Liver (tissue), 9 donors: Measurements from ENCODE around the gene HLA-F. TPM values are rescaled to one million over a fixed set of nuclear protein-coding genes. Genes with fewer than 3 reads are reported as not detected.

Source experiments
- DNase-seq: peaks from one replicate; pipeline ENCODE4 v3.0.0-alpha.2; 2017; ENCODE audit warnings: low spot score
- H3K27ac ChIP-seq, 2 donors: one replicate each; pipeline ENCODE4 v1.7.0; 2013; ENCODE audit warnings: inconsistent platforms in 2 of 2, low read length in 2 of 2, control low read depth in 1 of 2, low read depth in 1 of 2, mild to moderate bottlenecking in 1 of 2
- H3K27me3 ChIP-seq, 4 donors: one replicate each; pipeline versions ENCODE4 v1.6.1 to v1.7.0; 2013; ENCODE audit warnings: low read length in 3 of 4, inconsistent platforms in 1 of 4, mild to moderate bottlenecking in 1 of 4, moderate library complexity in 1 of 4; ENCODE audit not compliant: control insufficient read depth in 4 of 4, insufficient read depth in 4 of 4
- H3K36me3 ChIP-seq, 4 donors: one replicate each; pipeline versions ENCODE4 v1.6.1 to v1.7.0; 2013; ENCODE audit warnings: low read length in 3 of 4, mild to moderate bottlenecking in 3 of 4, low read depth in 1 of 4, moderate library complexity in 1 of 4; ENCODE audit not compliant: control insufficient read depth in 4 of 4, insufficient read depth in 3 of 4
- H3K4me1 ChIP-seq, 4 donors: one replicate each; pipeline versions ENCODE4 v1.6.1 to v1.7.0; 2013; ENCODE audit warnings: low read length in 3 of 4, mild to moderate bottlenecking in 3 of 4, moderate library complexity in 1 of 4; ENCODE audit not compliant: control insufficient read depth in 4 of 4, insufficient read depth in 4 of 4
- H3K4me3 ChIP-seq, 3 donors: one replicate each; pipeline versions ENCODE4 v1.6.1 to v1.7.0; 2013; ENCODE audit warnings: low read length in 3 of 3, control low read depth in 1 of 3, low read depth in 1 of 3, mild to moderate bottlenecking in 1 of 3
- H3K9ac ChIP-seq, 2 donors: one replicate each; pipeline ENCODE4 v1.7.0; 2013; ENCODE audit warnings: low read length in 2 of 2, mild to moderate bottlenecking in 2 of 2, moderate library complexity in 2 of 2, control low read depth in 1 of 2, low read depth in 1 of 2
- H3K9me3 ChIP-seq, 4 donors: one replicate each; pipeline versions ENCODE4 v1.6.1 to v1.7.0; 2013; ENCODE audit warnings: low read length in 3 of 4; ENCODE audit not compliant: control insufficient read depth in 4 of 4
- ATF3 ChIP-seq: IDR thresholded peaks from 2 replicates; pipeline ENCODE4 v1.6.1; 2016; ENCODE audit warnings: antibody characterized with exemption
- CTCF ChIP-seq: fragments of 150-350 bp; IDR thresholded peaks from 2 replicates; pipeline ENCODE4 v1.5.1; 2017; ENCODE audit warnings: improper control_type of control experiment, low read depth, low read length; ENCODE audit not compliant: missing input control
- EGR1 ChIP-seq, 2 donors: IDR thresholded peaks; 2 replicates each; pipeline ENCODE4 v1.6.1; 2016 to 2018; ENCODE audit warnings: antibody characterized with exemption in 2 of 2, low read depth in 2 of 2
- FOXA1 ChIP-seq: IDR thresholded peaks from 2 replicates; pipeline ENCODE4 v1.6.1; 2016; ENCODE audit warnings: antibody characterized with exemption
- FOXA2 ChIP-seq: IDR thresholded peaks from 2 replicates; pipeline ENCODE4 v1.6.1; 2016; ENCODE audit warnings: antibody characterized with exemption
- GABPA ChIP-seq, 2 donors: IDR thresholded peaks in 1 of 2; conservative IDR thresholded peaks in 1 of 2; 2 replicates each; pipeline ENCODE4 v1.6.1; 2016; ENCODE audit warnings: antibody characterized with exemption in 2 of 2, mild to moderate bottlenecking in 1 of 2, moderate library complexity in 1 of 2
- HNF4A ChIP-seq, 2 donors: conservative IDR thresholded peaks; 2 replicates each; pipeline ENCODE4 v1.6.1; 2016; ENCODE audit warnings: antibody characterized with exemption in 2 of 2, mild to moderate bottlenecking in 2 of 2
- HNF4G ChIP-seq: IDR thresholded peaks from 2 replicates; pipeline ENCODE4 v1.6.1; 2016; ENCODE audit warnings: antibody characterized with exemption
- JUND ChIP-seq, 2 donors: IDR thresholded peaks; 2 replicates each; pipeline ENCODE4 v1.6.1; 2016; ENCODE audit warnings: antibody characterized with exemption in 2 of 2
- MAX ChIP-seq: IDR thresholded peaks from 2 replicates; pipeline ENCODE4 v1.6.1; 2016; ENCODE audit warnings: antibody characterized with exemption
- NR2F2 ChIP-seq: IDR thresholded peaks from 2 replicates; pipeline ENCODE4 v1.6.1; 2016; ENCODE audit warnings: antibody characterized with exemption
- REST ChIP-seq: IDR thresholded peaks from 2 replicates; pipeline ENCODE4 v1.6.1; 2016; ENCODE audit warnings: antibody characterized with exemption, mild to moderate bottlenecking
- RXRA ChIP-seq, 2 donors: IDR thresholded peaks; 2 replicates each; pipeline ENCODE4 v1.6.1; 2017 to 2018; ENCODE audit warnings: antibody characterized with exemption in 2 of 2, mild to moderate bottlenecking in 1 of 2
- SP1 ChIP-seq: IDR thresholded peaks from 2 replicates; pipeline ENCODE4 v1.6.1; 2018; ENCODE audit warnings: antibody characterized with exemption, mild to moderate bottlenecking
- TAF1 ChIP-seq: conservative IDR thresholded peaks from 2 replicates; pipeline ENCODE4 v1.6.1; 2016; ENCODE audit warnings: antibody characterized with exemption, mild to moderate bottlenecking
- YY1 ChIP-seq: IDR thresholded peaks from 2 replicates; pipeline ENCODE4 v1.6.1; 2016; ENCODE audit warnings: antibody characterized with exemption, mild to moderate bottlenecking
- WGBS: extraction: QIAGEN DNeasy Blood & Tissue Kit; methylation state at CpG from one replicate; pipeline ENCODE4 v1.1.7; 2013; 5-methylcytosine and 5-hydroxymethylcytosine counted together
- polyA plus RNA-seq, 2 donors: library from polyadenylated mRNA; stranded (reverse) in 1 of 2; unstranded in 1 of 2; fragments of 200-250 nt in 1 of 2; fragments of >200 nt in 1 of 2; fragmentation: Nextera tagmentation in 1 of 2; extraction: Ambion mirVana in 1 of 2; gene quantifications; one replicate each; pipeline versions ENCODE4 v1.2.1 to v1.2.3, GENCODE V29; 2013 to 2015
- total RNA-seq, 2 donors: library from RNA; depleted of rRNA; stranded (reverse); fragments of >200 nt; gene quantifications; one replicate each; pipeline ENCODE4 v1.2.3, GENCODE V29; 2014
- donor health status: healthy.
- donor health status: healthy.
- donor health status: healthy.
- donor health status: healthy.
- donor health status: healthy.

HLA-F gene
- total and polyA plus RNA-seq, 4 donors, result 12.1 to 53.0 (median 31.8) TPM

- Histone ChIP-seq H3K4me1 (peaks cover 0 to 18% (median 13%) of the 10 kb centered on the region in 4 donors), H3K27ac (no peak overlapping the region)
Observed at GRCh38 chr6:29724937-29725869, 2.0 kb downstream of the HLA-F start.

GRCh38 chr6:29726001-29726400, 2.8 kb downstream of the HLA-F start:
- no peak for DNase-seq
- Histone ChIP-seq H3K4me3 (no peak overlapping the region), H3K36me3 (peaks cover 5 to 23% (median 12%) of the 10 kb centered on the region in 4 donors), H3K9me3 (no peaks in the 10 kb centered on the region), H3K27ac (no peak overlapping the region), H3K4me1 (peaks cover 0 to 18% (median 13%) of the 10 kb centered on the region in 4 donors), H3K27me3 (no peaks in the 10 kb centered on the region), H3K9ac (no peak overlapping the region)
- 81% methylated on average over 1 of the region's 1 CpG for WGBS
- TF ChIP-seq EGR1 (IDR thresholded peaks at IDR 0.05; ENCODE audit: low read depth in 2 of 2) (no peak), FOXA2 (no peak), CTCF (no peak), FOXA1 (no peak), ATF3 (no peak), RXRA (IDR thresholded peaks at IDR 0.05) (no peak), REST (no peak), SP1 (no peak), MAX (no peak), JUND (IDR thresholded peaks at IDR 0.05) (no peak), GABPA (IDR thresholded peaks at IDR 0.05 in 1 of 2, conservative IDR thresholded peaks at IDR 0.05 in 1 of 2) (no peak), TAF1 (no peak)

More at GRCh38 chr6:29724937-29725869, 2.0 kb downstream of the HLA-F start:
- WGBS, result 87% methylated on average over 11 of the region's 11 CpGs
- TF ChIP-seq GABPA (IDR thresholded peaks at IDR 0.05 in 1 of 2, conservative IDR thresholded peaks at IDR 0.05 in 1 of 2) (no peak), ATF3 (no peak), JUND (IDR thresholded peaks at IDR 0.05) (no peak), YY1 (no peak), NR2F2 (no peak), FOXA2 (no peak), HNF4G (no peak), SP1 (no peak), TAF1 (no peak), HNF4A (conservative IDR thresholded peaks at IDR 0.05) (no peak), CTCF (no peak), FOXA1 (no peak), MAX (no peak)
- H3K9ac ChIP-seq, result no peak overlapping the region
- H3K4me3 ChIP-seq, result no peak overlapping the region
- DNase-seq, result no peak
- H3K9me3 ChIP-seq, result no peaks in the 10 kb centered on the region
- peaks cover 5 to 23% (median 12%) of the 10 kb centered on the region in 4 donors for H3K36me3 ChIP-seq
- no peaks in the 10 kb centered on the region for H3K27me3 ChIP-seq
